Measurements from ENCODE around the gene TRAT1.
A peak's percentile ranks its signal among the peaks of the same experiment; 100 is the strongest.

Gene TRAT1

GRCh38 chr3:108862865-108863798 lies 40.5 kb downstream of the TRAT1 start:
- DNase-seq, result no peak

GRCh38 chr3:108863799-108864135 lies 41.2 kb downstream of the TRAT1 start:
- no peak for DNase-seq

DNA sequence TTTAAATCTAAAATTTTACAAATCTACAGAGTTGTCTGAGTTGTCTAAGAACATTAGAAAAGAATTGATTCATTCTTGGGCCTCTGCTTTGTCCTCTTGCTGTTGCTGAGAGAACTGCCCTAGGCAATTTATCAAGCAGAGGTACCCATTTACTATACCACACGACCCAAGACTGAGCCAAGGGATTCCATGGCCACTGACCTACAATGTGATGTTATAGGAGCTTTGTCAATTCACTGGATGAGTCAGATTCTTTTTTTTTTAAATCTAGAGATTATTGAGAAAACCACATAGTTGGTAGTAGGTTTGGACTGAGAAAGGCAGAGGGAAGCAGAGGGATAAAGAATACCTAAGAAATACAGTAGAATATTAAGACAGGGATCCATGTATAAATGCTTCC lies 55.3 kb downstream of the TRAT1 start:
- no peak for DNase-seq

GRCh38 chr3:108879915-108880314 lies 57.3 kb downstream of the TRAT1 start:
- no peak for DNase-seq

DNA sequence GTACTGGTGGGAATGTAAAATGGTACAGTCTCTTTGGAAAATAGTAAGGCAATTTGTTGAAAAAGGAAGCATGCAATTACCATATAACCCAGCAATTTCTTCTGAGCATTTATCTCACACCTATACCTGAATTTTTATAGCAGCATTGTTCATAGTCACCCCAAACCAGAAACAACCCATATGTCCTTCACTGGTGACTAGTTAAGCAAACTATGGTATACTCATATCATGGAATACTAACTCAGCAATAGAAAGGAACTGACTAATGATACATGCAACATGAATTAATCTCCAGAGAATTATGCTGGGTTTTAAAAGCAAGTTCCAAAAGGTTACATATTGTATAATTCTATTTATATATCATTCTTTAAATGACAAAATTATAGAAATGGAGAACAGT lies 60.2 kb downstream of the TRAT1 start:
- DNase-seq, result no peak

DNA sequence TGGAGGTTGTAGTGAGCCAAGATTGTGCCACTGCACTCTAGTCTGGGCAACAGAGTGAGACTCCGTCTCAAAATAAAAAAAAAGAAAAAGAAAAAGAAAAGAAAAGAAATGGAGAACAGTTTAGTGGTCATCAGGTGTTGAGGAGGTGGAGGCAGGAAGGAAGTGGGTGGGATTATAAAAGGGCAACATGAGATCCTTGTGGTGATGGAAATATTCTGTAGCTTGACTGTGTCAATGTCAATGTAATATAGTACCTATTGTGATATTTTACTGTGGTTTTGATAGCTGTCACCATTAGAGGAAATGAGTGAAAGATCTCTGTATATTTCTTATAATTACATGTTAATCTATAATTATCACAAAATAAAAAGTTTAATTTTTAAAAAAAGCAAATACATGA lies 60.8 kb downstream of the TRAT1 start:
- no peak for DNase-seq

DNA sequence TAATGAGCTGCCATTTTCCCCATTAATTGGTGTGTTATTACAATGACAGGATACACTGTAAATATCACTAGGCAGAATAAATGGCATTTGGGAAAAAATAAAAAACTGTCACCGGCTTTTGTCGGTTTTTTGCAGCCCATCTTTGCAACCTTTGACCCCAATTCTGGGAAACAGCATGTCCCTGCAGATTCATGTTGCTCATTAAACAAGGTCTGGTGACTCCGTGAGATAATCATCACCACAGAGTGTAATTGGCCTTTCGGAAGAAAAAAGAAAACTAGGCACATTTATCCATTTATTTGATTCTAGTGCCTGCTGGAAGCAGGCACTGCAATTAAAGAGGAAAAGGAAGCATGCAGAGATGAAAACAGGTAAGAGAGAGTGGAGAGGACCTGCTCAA lies 64.5 kb downstream of the TRAT1 start:
- DNase-seq, result peak in 1 of 3 experiments; percentile 9

DNA sequence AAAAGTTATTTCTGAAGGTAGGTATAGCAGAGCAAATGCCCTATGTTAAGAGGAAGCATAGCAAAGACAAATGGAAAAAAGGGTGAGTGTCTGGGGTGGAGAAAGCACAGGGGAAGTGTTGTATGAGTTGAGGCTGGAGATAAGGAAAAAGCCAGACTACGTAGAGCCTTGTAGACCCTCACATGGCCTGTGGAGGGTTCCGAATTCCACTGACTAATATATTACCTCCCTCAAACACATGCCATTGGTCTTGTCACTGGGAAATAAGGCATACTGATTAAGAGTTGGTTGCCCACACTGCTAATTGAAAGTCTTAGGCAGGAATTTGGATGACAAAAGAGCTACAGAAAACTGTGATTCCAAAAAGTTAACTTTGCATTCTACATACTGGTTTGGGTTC lies 65.2 kb downstream of the TRAT1 start:
- DNase-seq, result no peak

- no peak for DNase-seq
These were observed 69.2 kb downstream of the TRAT1 start for GRCh38 chr3:108891833-108892232.

GRCh38 chr3:108894981-108895380 lies 72.4 kb downstream of the TRAT1 start:
- no peak for DNase-seq

DNA sequence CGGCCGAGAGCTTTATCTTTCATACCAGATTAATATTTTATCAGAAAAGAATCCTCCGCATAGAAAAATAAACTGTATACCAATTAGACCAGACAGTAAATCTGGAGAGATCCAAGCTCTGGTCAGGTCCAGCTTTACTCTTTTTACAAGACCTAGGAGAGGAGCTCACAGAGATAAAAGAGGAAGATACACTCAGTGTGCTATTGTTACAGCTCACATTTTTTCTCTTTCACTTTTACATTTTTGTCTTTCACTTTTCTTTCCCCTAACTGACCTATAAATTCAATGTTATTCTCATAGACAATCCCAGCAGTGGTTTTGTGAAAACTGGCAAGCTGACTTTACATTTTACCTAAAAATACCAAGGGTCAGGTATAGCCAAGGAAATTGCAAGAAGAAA lies 75.3 kb downstream of the TRAT1 start:
- no peak for DNase-seq

DNA sequence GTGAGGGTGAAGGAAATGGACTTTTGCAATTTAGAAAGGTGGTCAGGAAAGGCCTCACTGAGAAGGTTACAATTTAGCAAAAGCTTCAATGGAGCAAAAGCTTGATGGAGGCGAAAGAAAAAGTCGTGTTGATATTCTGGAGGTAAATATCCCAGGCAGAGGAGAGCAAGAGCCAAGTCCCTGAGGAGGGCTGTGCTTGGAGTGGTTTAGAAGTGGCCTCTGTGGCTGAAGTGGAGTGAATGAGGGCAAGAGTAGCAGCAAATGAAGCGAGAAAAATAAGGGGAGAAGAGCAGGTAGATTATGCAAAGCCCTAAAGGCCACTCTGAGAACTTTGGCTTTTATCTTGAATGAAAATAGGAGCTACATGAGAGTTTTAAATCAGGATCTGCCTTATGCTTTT lies 76.9 kb downstream of the TRAT1 start:
- peak in 2 of 3 experiments; percentile 7 to 83 for DNase-seq
